Keratinocyte (primary cell): ENCODE data around the gene NECTIN2. TPM values are rescaled to one million over a fixed set of nuclear protein-coding genes. Genes with fewer than 3 reads are reported as not detected.

Experiments used
- DNase-seq: peaks from one replicate; pipeline ENCODE4 v3.0.0-alpha.2; 2011; ENCODE audit warnings: low read depth, missing footprints, low spot score
- FAIRE-seq: peaks from 2 replicates; lab custom pipeline; 2011; peaks lifted over from hg19 to GRCh38; lab: Jason Lieb, UNC
- H2AFZ ChIP-seq: 2 replicates; pipeline ENCODE4 v1.6.0; 2012; ENCODE audit warnings: low read length, control low read depth, inconsistent platforms; ENCODE audit not compliant: control insufficient read depth
- H3K27ac ChIP-seq: 2 replicates; pipeline ENCODE4 v1.5.1; 2011; ENCODE audit warnings: low read length; ENCODE audit not compliant: control insufficient read depth, insufficient read depth
- H3K27me3 ChIP-seq: 3 replicates; pipeline ENCODE4 v1.6.0; 2011; ENCODE audit warnings: low read length; ENCODE audit not compliant: control insufficient read depth, insufficient read depth; ENCODE audit errors: extremely low read depth
- H3K36me3 ChIP-seq, 2 experiments: 2 replicates in 1 of 2; 3 replicates in 1 of 2; pipeline ENCODE4 v1.5.1; 2011; ENCODE audit warnings: low read length in 2 of 2, mild to moderate bottlenecking in 1 of 2; ENCODE audit not compliant: control insufficient read depth in 2 of 2, insufficient read depth in 2 of 2; ENCODE audit errors: extremely low read depth in 1 of 2
- H3K4me1 ChIP-seq: 3 replicates; pipeline ENCODE4 v1.5.1; 2011; ENCODE audit warnings: low read length; ENCODE audit not compliant: control insufficient read depth, insufficient read depth; ENCODE audit errors: extremely low read depth
- H3K4me2 ChIP-seq: 3 replicates; pipeline ENCODE4 v1.6.0; 2011; ENCODE audit warnings: low read depth, low read length; ENCODE audit not compliant: control insufficient read depth, insufficient read depth; ENCODE audit errors: extremely low read depth
- H3K4me3 ChIP-seq, 3 experiments: fragments of 200-600 bp in 1 of 3; sonication (generic) in 1 of 3; 2 replicates in 2 of 3; 3 replicates in 1 of 3; pipeline ENCODE4 v1.5.1; 2011 to 2016; ENCODE audit warnings: low read length in 3 of 3, mild to moderate bottlenecking in 3 of 3, control low read depth in 2 of 3, inconsistent platforms in 1 of 3, low read depth in 1 of 3, mixed read lengths in 1 of 3, mixed run types in 1 of 3, moderate library complexity in 1 of 3; ENCODE audit not compliant: control insufficient read depth in 2 of 3, insufficient read depth in 2 of 3; ENCODE audit errors: extremely low read depth in 1 of 3
- H3K79me2 ChIP-seq: 2 replicates; pipeline ENCODE4 v1.6.0; 2012; ENCODE audit warnings: low read length; ENCODE audit not compliant: control insufficient read depth, insufficient read depth
- H3K9ac ChIP-seq: 3 replicates; pipeline ENCODE4 v1.6.0; 2011; ENCODE audit warnings: low read length; ENCODE audit not compliant: control insufficient read depth, insufficient read depth; ENCODE audit errors: extremely low read depth
- H3K9me1 ChIP-seq: 3 replicates; pipeline ENCODE4 v1.6.0; 2011; ENCODE audit warnings: low read length; ENCODE audit not compliant: control insufficient read depth, insufficient read depth; ENCODE audit errors: extremely low read depth
- H3K9me3 ChIP-seq: 2 replicates; pipeline ENCODE4 v1.5.1; 2012; ENCODE audit warnings: low read depth, low read length; ENCODE audit not compliant: control insufficient read depth
- H4K20me1 ChIP-seq: 3 replicates; pipeline ENCODE4 v1.6.0; 2011; ENCODE audit warnings: low read length; ENCODE audit not compliant: control insufficient read depth, insufficient read depth; ENCODE audit errors: extremely low read depth
- EZH2 ChIP-seq: IDR thresholded peaks from one replicate; pipeline ENCODE4 v1.6.1; 2012; ENCODE audit warnings: inconsistent platforms, mild to moderate bottlenecking, low read length, moderate library complexity
- dilution Hi-C: fragments of 300-500 bp; cut with MboI; formaldehyde crosslinking; loops from one replicate; pipeline ENCODE4 v1.7.0; 2020; ENCODE audit warnings: low sequenced_read_pairs; ENCODE audit not compliant: extremely low pct_ligation_motif_present
- polyA plus RNA-seq, 5 experiments: library from polyadenylated mRNA; depleted of rRNA in 3 of 5; stranded (reverse) in 3 of 5; stranded (forward) in 1 of 5; unstranded in 1 of 5; fragments of >200 nt; gene quantifications; 1 replicate in 1 of 5; 2 replicates in 3 of 5; 3 replicates in 1 of 5; pipeline versions ENCODE4 v1.2.1 to v1.2.3, GENCODE V29; 2011 to 2012; ENCODE audit warnings: missing spikeins in 2 of 5, low read depth in 1 of 5, low replicate concordance in 1 of 5
- TF ChIP-seq, protein P1 (sequence below), 3 experiments: IDR thresholded peaks in 1 of 3; conservative IDR thresholded peaks in 1 of 3; optimal IDR thresholded peaks in 1 of 3; 2 replicates in 2 of 3; 3 replicates in 1 of 3; pipeline versions ENCODE3 to v1.5.1; 2011; ENCODE audit warnings: low read length in 3 of 3, mild to moderate bottlenecking in 3 of 3, moderate library complexity in 2 of 3, control low read depth in 1 of 3, inconsistent platforms in 1 of 3; ENCODE audit not compliant: insufficient read depth in 2 of 3; ENCODE audit errors: extremely low read depth in 1 of 3

The NECTIN2 gene
- polyA plus RNA-seq, 1 donor (not counting 4 experiments of a cell fraction or from before 2014, with no cell fraction given), result 26.8 TPM

DNA sequence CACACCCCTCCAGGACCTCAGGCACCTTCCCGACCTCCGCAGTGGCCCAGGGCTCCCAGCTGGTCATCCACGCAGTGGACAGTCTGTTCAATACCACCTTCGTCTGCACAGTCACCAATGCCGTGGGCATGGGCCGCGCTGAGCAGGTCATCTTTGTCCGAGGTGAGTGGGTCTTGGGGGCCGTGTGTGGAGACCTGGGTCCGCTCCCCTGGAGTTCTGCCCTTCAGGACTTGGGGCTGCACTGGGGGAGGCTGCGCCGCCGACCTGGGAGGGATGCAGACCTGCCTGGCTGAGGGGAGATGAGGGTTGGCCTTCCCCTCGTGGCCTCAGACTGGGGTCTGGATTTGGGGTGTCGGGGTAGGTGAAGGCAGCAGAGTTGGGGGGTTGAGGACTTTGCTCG is 28.2 kb downstream of the NECTIN2 start:
- Histone ChIP-seq H3K4me3 (no peak overlapping the region), H3K9me3 (no peaks in the 10 kb centered on the region), H3K4me2 (no peak overlapping the region), H3K79me2 (no peaks in the 10 kb centered on the region), H3K27me3 (no peaks in the 10 kb centered on the region), H4K20me1 (no peaks in the 10 kb centered on the region), H3K9me1 (no peaks in the 10 kb centered on the region), H3K36me3 (peaks cover 28 to 31% of the 10 kb centered on the region in 2 experiments), H3K27ac (no peak overlapping the region), H2AFZ (no peak overlapping the region), H3K4me1 (peaks cover 7% of the 10 kb centered on the region), H3K9ac (no peak overlapping the region)
- FAIRE-seq (no peak), DNase-seq (no peak)
- dilution Hi-C loops, result no loop called here
- no peak for TF ChIP-seq EZH2
- TF ChIP-seq, protein P1, sequence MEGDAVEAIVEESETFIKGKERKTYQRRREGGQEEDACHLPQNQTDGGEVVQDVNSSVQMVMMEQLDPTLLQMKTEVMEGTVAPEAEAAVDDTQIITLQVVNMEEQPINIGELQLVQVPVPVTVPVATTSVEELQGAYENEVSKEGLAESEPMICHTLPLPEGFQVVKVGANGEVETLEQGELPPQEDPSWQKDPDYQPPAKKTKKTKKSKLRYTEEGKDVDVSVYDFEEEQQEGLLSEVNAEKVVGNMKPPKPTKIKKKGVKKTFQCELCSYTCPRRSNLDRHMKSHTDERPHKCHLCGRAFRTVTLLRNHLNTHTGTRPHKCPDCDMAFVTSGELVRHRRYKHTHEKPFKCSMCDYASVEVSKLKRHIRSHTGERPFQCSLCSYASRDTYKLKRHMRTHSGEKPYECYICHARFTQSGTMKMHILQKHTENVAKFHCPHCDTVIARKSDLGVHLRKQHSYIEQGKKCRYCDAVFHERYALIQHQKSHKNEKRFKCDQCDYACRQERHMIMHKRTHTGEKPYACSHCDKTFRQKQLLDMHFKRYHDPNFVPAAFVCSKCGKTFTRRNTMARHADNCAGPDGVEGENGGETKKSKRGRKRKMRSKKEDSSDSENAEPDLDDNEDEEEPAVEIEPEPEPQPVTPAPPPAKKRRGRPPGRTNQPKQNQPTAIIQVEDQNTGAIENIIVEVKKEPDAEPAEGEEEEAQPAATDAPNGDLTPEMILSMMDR (optimal IDR thresholded peaks at IDR 0.05 in 1 of 3, IDR thresholded peaks at IDR 0.05 in 1 of 3, conservative IDR thresholded peaks at IDR 0.05 in 1 of 3; ENCODE audit: extremely low read depth in 1 of 3, insufficient read depth in 2 of 3, low read length in 3 of 3), result no peak

DNA sequence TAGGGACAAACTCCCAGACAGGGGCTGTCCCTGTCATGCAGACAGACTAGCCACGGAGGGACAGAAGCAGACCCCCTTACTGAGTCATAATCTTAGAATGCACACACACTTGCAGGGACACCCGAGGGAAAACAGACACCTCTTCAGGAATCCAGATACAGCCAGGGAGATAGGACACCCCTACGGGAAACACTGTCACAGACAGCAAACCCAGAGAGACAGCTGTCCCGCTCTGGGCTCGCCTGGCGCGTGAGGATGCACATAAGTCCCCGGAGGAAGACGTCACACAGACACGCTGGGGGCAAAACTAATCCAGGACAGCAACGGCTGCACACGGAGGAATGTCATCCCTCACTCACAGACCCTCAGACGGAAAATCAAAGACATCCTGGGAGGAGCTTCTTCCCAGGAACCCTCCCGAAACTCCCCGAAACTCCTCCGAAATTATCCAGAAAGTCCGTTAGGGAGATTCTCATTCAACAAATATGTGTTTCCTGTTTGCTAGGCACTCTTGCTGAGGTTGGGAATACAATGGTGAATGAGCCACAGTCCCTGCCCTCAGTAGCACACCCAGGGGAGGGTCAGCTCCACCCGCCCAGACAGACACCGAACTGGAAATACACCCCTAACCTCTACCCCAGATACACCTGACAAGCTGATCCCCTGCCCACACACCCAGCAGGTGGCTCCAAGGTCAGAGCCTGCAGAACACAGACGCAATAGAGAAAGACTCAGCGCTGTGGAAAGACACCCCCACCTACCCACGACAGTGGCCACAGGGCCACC is 29.8 kb downstream of the NECTIN2 start:
- Histone ChIP-seq H3K4me1 (peaks cover 7% of the 10 kb centered on the region), H3K4me3 (no peak overlapping the region), H3K27me3 (no peaks in the 10 kb centered on the region), H2AFZ (no peak overlapping the region), H3K9me1 (no peaks in the 10 kb centered on the region), H3K9me3 (no peaks in the 10 kb centered on the region), H3K9ac (no peak overlapping the region), H4K20me1 (no peaks in the 10 kb centered on the region), H3K4me2 (no peak overlapping the region), H3K27ac (no peak overlapping the region), H3K79me2 (no peaks in the 10 kb centered on the region), H3K36me3 (peaks cover 32 to 33% of the 10 kb centered on the region in 2 experiments)
- FAIRE-seq (no peak), DNase-seq (no peak)
- dilution Hi-C loops, result no loop called here
- TF ChIP-seq, protein P1 (optimal IDR thresholded peaks at IDR 0.05 in 1 of 3, IDR thresholded peaks at IDR 0.05 in 1 of 3, conservative IDR thresholded peaks at IDR 0.05 in 1 of 3; ENCODE audit: extremely low read depth in 1 of 3, insufficient read depth in 2 of 3, low read length in 3 of 3), result no peak
- TF ChIP-seq EZH2, result no peak
